Colonic mucosa (tissue), 4 donors: ENCODE data around the gene PCSK1. TPM values are rescaled to one million over a fixed set of nuclear protein-coding genes. Genes with fewer than 3 reads are reported as not detected.

ENCODE experiments used
- DNase-seq: peaks from one replicate; pipeline ENCODE4 v3.0.0-alpha.2; 2020
- H3K27ac ChIP-seq: fragments of 200-600 bp; one replicate; pipeline ENCODE4 v1.8.0; 2021
- H3K27me3 ChIP-seq: fragments of 200-600 bp; one replicate; pipeline ENCODE4 v1.8.0; 2021
- H3K36me3 ChIP-seq: fragments of 200-600 bp; one replicate; pipeline ENCODE4 v1.8.0; 2021
- H3K4me1 ChIP-seq: fragments of 200-600 bp; one replicate; pipeline ENCODE4 v1.8.0; 2021; ENCODE audit warnings: mild to moderate bottlenecking
- H3K4me3 ChIP-seq: fragments of 200-600 bp; one replicate; pipeline ENCODE4 v1.8.0; 2021
- H3K9ac ChIP-seq, 2 donors: one replicate each; pipeline ENCODE4 v1.7.0; 2013; ENCODE audit warnings: control low read depth in 2 of 2, low read depth in 2 of 2, low read length in 2 of 2
- H3K9me3 ChIP-seq: fragments of 200-600 bp; one replicate; pipeline ENCODE4 v1.8.0; 2021
- intact Hi-C: fragments of 100-400 bp; cut with DNase I; formaldehyde crosslinking; loops from one replicate; pipeline ENCODE4 v1.14.1; 2022
- total RNA-seq, 2 donors: library from RNA; stranded (reverse); fragmentation: NEBNext Ultra II Directional in 1 of 2; extraction: Animal tissue kit (Norgen Biotek cat#: 25700) in 1 of 2; gene quantifications; one replicate each; pipeline ENCODE4 v1.2.1, GENCODE V29; 2021
- TF ChIP-seq, protein P1 (sequence below): fragments of 200-600 bp; IDR thresholded peaks from one replicate; pipeline ENCODE4 v1.8.0; 2022; ENCODE audit warnings: antibody characterized with exemption, mild to moderate bottlenecking
- donor health status: healthy.
- donor health status: DM: no; HTN: no; CAD: no.
- donor health status: DM: no; HTN: no; CAD: no.

PCSK1 gene
- total RNA-seq, 2 donors from 2014 or later = 3.6 to 4.6 TPM

DNA sequence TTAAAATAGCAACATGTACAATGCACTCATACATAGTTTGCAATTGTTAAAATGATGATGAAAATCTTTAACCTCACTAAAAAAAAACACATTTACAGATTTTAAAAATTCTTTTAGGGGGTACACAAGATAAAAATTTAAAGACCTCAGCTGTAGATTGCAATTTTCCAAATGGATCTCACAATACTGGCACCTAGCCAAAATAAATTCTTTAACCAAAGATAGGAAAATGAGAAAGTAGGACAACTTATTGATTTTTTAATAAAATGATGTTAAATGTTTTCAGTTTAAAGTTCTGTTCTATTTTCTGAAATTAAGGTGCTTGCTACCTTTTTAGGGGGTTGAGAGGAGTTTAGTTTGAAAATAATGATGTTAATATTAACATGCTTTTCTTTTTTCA, 90.0 kb downstream of the PCSK1 start:
- Histone ChIP-seq H3K9me3 (no peaks in the 10 kb centered on the region), H3K4me1 (no peaks in the 10 kb centered on the region), H3K4me3 (no peak overlapping the region), H3K9ac (no peak overlapping the region), H3K36me3 (no peaks in the 10 kb centered on the region), H3K27me3 (no peaks in the 10 kb centered on the region), H3K27ac (no peak overlapping the region)
- intact Hi-C loops = no loop called here
- no peak for DNase-seq
- TF ChIP-seq, protein P1, sequence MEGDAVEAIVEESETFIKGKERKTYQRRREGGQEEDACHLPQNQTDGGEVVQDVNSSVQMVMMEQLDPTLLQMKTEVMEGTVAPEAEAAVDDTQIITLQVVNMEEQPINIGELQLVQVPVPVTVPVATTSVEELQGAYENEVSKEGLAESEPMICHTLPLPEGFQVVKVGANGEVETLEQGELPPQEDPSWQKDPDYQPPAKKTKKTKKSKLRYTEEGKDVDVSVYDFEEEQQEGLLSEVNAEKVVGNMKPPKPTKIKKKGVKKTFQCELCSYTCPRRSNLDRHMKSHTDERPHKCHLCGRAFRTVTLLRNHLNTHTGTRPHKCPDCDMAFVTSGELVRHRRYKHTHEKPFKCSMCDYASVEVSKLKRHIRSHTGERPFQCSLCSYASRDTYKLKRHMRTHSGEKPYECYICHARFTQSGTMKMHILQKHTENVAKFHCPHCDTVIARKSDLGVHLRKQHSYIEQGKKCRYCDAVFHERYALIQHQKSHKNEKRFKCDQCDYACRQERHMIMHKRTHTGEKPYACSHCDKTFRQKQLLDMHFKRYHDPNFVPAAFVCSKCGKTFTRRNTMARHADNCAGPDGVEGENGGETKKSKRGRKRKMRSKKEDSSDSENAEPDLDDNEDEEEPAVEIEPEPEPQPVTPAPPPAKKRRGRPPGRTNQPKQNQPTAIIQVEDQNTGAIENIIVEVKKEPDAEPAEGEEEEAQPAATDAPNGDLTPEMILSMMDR = no peak

DNA sequence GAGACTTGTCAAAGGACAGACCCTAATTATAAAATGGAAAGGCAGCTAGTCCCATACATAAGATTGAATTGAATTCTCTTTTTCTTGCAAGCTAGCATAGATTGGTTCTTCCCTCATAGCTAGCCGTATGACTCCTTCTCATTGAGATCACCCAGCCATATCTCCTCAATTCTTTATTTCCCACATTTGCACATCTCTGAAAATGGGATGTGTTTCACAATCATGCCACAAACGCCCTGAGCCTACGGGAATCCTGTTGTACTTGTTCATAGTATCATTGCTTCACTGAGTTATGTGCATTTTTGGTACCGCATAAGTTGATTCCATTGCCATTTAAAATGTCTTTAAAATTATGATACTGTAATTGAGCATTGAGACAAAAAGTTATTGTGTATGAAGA, 90.5 kb downstream of the PCSK1 start:
- TF ChIP-seq, protein P1 = no peak
- no peaks in the 10 kb centered on the region for H3K27me3 ChIP-seq
- H3K36me3 ChIP-seq = no peaks in the 10 kb centered on the region
- no peaks in the 10 kb centered on the region for H3K4me1 ChIP-seq
- H3K9ac ChIP-seq = no peak overlapping the region
- H3K4me3 ChIP-seq = no peak overlapping the region
- DNase-seq = no peak
- H3K9me3 ChIP-seq = no peaks in the 10 kb centered on the region
- no peak overlapping the region for H3K27ac ChIP-seq
- intact Hi-C loops = no loop called here

Other genes starting within 250 kb of the PCSK1 start
- gene CAST, start 229.1 kb upstream of the PCSK1 start, total RNA-seq = 100 to 1,000 TPM; 315 to 490 TPM